Fibroblast of lung (primary cell): ENCODE results near the gene FAM181A. TPM values are rescaled to one million over a fixed set of nuclear protein-coding genes. Genes with fewer than 3 reads are reported as not detected.
A peak's percentile ranks its signal among the peaks of the same experiment; 100 is the strongest.

Experiments
- DNase-seq, 2 donors: peaks; one replicate each; pipeline versions ENCODE4 v3.0.0 to v3.0.0-alpha.2; 2010; ENCODE audit warnings: low read depth in 2 of 2
- H2AFZ ChIP-seq: 2 replicates; pipeline ENCODE4 v1.5.1; 2012; ENCODE audit warnings: low read length, control low read depth, inconsistent platforms
- H3K27ac ChIP-seq: 2 replicates; pipeline ENCODE4 v1.5.1; 2011; ENCODE audit warnings: low read length, control low read depth; ENCODE audit not compliant: insufficient read depth
- H3K27me3 ChIP-seq: 2 replicates; pipeline ENCODE4 v1.5.1; 2011; ENCODE audit warnings: mild to moderate bottlenecking, low read length; ENCODE audit not compliant: control insufficient read depth, insufficient read depth
- H3K36me3 ChIP-seq: 2 replicates; pipeline ENCODE4 v1.5.1; 2011; ENCODE audit warnings: low read length; ENCODE audit not compliant: control insufficient read depth, insufficient read depth
- H3K4me1 ChIP-seq: 2 replicates; pipeline ENCODE4 v1.5.1; 2011; ENCODE audit warnings: low read length; ENCODE audit not compliant: control insufficient read depth, insufficient read depth; ENCODE audit errors: extremely low read depth
- H3K4me2 ChIP-seq: 2 replicates; pipeline ENCODE4 v1.5.1; 2011; ENCODE audit warnings: low read length, control low read depth; ENCODE audit not compliant: insufficient read depth; ENCODE audit errors: extremely low read depth
- H3K4me3 ChIP-seq, 4 experiments: fragments of 200-600 bp in 1 of 4; sonication (generic) in 1 of 4; replicated peaks in 1 of 4; 2 replicates each; pipeline ENCODE4 v1.5.1; 2011 to 2016; ENCODE audit warnings: low read length in 4 of 4, low read depth in 3 of 4, mild to moderate bottlenecking in 3 of 4, control low read depth in 2 of 4, inconsistent platforms in 1 of 4, mixed read lengths in 1 of 4; ENCODE audit not compliant: insufficient read depth in 1 of 4; ENCODE audit errors: control extremely low read depth in 1 of 4
- H3K79me2 ChIP-seq: 2 replicates; pipeline ENCODE4 v1.5.1; 2012; ENCODE audit warnings: mild to moderate bottlenecking, low read length, inconsistent platforms; ENCODE audit not compliant: control insufficient read depth, insufficient read depth
- H3K9ac ChIP-seq: 2 replicates; pipeline ENCODE4 v1.5.1; 2011; ENCODE audit warnings: mild to moderate bottlenecking, low read length, control low read depth; ENCODE audit not compliant: insufficient read depth
- H3K9me3 ChIP-seq: 2 replicates; pipeline ENCODE4 v1.5.1; 2012; ENCODE audit warnings: low read depth, low read length; ENCODE audit not compliant: control insufficient read depth, insufficient read depth
- H4K20me1 ChIP-seq: 2 replicates; pipeline ENCODE4 v1.5.1; 2011; ENCODE audit warnings: low read length; ENCODE audit not compliant: control insufficient read depth, insufficient read depth; ENCODE audit errors: extremely low read depth
- CTCF ChIP-seq, 2 donors: IDR thresholded peaks in 1 of 2; conservative IDR thresholded peaks in 1 of 2; 1 replicate in 1 of 2; 2 replicates in 1 of 2; pipeline ENCODE4 v1.5.1; 2011 to 2012; ENCODE audit warnings: low read length in 2 of 2, control low read depth in 1 of 2, inconsistent platforms in 1 of 2, low read depth in 1 of 2, mild to moderate bottlenecking in 1 of 2
- EZH2 ChIP-seq: IDR thresholded peaks from 2 replicates; pipeline ENCODE4 v1.5.1; 2012; ENCODE audit warnings: low read length, control low read depth, mild to moderate bottlenecking; ENCODE audit errors: missing control alignments
- polyA plus RNA-seq, 2 donors: library from polyadenylated mRNA; depleted of rRNA in 1 of 2; stranded (reverse) in 1 of 2; unstranded in 1 of 2; fragments of >200 nt; gene quantifications; 2 replicates each; pipeline ENCODE4 v1.2.1, GENCODE V29; 2011 to 2012; ENCODE audit warnings: missing spikeins in 1 of 2
- total RNA-seq: library from RNA; depleted of rRNA; stranded (reverse); fragments of >200 nt; gene quantifications from 2 replicates; pipeline ENCODE4 v1.2.1, GENCODE V29; 2014

Gene FAM181A
- total and polyA plus RNA-seq, 2 donors (not counting 1 experiment from before 2014, with no cell fraction given) = not detected

DNA sequence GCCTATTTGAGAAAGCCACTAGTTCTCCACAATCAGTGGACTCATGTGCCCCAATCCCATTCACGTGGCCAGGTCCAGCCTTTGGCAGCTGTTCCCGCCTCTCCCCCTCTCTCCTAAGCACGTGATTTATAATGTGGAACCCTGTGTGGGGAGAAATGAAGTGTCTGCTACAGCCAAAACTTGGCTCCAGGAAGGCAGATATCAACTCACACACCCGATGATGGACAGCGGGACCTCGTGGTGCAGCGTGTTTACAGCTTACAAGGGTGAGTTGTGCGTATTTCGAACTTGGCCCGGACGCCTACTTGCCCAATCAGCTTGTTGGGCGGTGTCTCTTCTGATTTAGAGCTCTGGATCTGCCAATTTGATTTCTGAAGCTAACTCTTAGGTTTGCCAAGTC lies 38.1 kb upstream of the FAM181A start:
- Histone ChIP-seq H3K27ac (no peak overlapping the region), H3K4me3 (no peak overlapping the region), H3K36me3 (no peaks in the 10 kb centered on the region), H3K9ac (no peak overlapping the region), H3K27me3 (peaks cover 3% of the 10 kb centered on the region), H3K79me2 (no peaks in the 10 kb centered on the region), H3K4me2 (no peak overlapping the region), H3K9me3 (no peaks in the 10 kb centered on the region), H3K4me1 (no peaks in the 10 kb centered on the region), H2AFZ (no peak overlapping the region), H4K20me1 (no peaks in the 10 kb centered on the region)
- peak in 1 of 2 donors; percentile 1 for DNase-seq
- TF ChIP-seq EZH2 = no peak

DNA sequence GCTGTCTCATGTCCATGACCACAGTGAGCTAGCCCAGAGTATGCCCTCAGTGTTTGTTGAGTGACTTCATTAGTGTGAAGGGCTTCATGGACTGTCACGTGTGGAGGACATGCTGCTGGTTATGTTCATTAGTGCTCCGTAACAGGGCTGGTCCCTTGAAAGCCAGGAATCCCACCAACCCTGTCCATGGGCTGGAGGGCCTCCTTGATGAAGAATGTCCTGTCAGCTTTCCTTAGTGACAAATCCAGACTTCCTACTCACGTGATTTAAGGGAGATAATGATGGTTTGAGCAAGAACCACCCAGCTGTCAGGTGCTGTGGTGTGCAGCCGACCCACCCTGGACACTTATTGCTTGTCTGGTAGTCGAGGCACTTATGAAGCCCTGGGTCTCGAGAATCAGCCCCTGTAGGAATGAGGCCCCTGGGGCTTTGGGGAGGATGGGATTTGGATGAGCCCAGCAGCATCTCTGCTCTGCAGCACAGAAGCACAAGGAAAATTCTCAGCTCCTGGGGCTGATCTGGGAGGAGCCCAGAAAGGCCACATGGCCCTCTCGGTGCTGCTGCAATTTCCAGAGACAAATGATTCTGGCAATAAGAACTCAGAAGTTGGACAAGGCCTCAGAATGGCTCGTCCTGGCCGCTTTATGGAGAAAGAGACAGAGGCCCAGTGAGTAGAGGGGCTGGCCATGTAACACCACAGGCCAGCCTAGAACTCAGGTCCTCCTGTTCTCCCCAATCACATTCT lies 37.2 kb upstream of the FAM181A start:
- no peak overlapping the region for H2AFZ ChIP-seq
- H3K9me3 ChIP-seq = no peaks in the 10 kb centered on the region
- no peak overlapping the region for H3K4me3 ChIP-seq
- no peak overlapping the region for H3K9ac ChIP-seq
- H3K27me3 ChIP-seq = peaks cover 3% of the 10 kb centered on the region
- no peak overlapping the region for H3K4me2 ChIP-seq
- no peaks in the 10 kb centered on the region for H3K36me3 ChIP-seq
- no peak for TF ChIP-seq CTCF (conservative IDR thresholded peaks at IDR 0.05 in 1 of 2, IDR thresholded peaks at IDR 0.05 in 1 of 2; ENCODE audit: low read depth in 1 of 2, low read length in 2 of 2)
- no peak for TF ChIP-seq EZH2
- DNase-seq = no peak
- H3K79me2 ChIP-seq = no peaks in the 10 kb centered on the region
- H3K27ac ChIP-seq = no peak overlapping the region
- H3K4me1 ChIP-seq = no peaks in the 10 kb centered on the region
- no peaks in the 10 kb centered on the region for H4K20me1 ChIP-seq

- Histone ChIP-seq H4K20me1 (no peaks in the 10 kb centered on the region), H3K4me1 (no peaks in the 10 kb centered on the region), H3K79me2 (no peaks in the 10 kb centered on the region)
Observed at GRCh38 chr14:93891756-93892504, 35.2 kb upstream of the FAM181A start.

More at GRCh38 chr14:93891756-93892504, 35.2 kb upstream of the FAM181A start:
- DNase-seq = no peak
- Histone ChIP-seq H3K4me2 (no peak overlapping the region), H2AFZ (no peak overlapping the region), H3K27ac (no peak overlapping the region), H3K9me3 (no peaks in the 10 kb centered on the region), H3K4me3 (no peak overlapping the region), H3K9ac (no peak overlapping the region), H3K36me3 (no peaks in the 10 kb centered on the region), H3K27me3 (peaks cover 3% of the 10 kb centered on the region)
- TF ChIP-seq CTCF (conservative IDR thresholded peaks at IDR 0.05 in 1 of 2, IDR thresholded peaks at IDR 0.05 in 1 of 2; ENCODE audit: low read depth in 1 of 2, low read length in 2 of 2) (no peak), EZH2 (no peak)
